GM18907 (cell line): ENCODE data around the gene HOMEZ.
"Not testable (repeated sequence)": the region's sequence is repeated elsewhere in the genome, so short reads cannot be mapped to it uniquely, and the experiment has no call there.

Experiments
- ATAC-seq: cut with Tn5 transposase; IDR thresholded peaks from one replicate; pipeline ENCODE4 v1.9.1; 2021; ENCODE audit warnings: mild to moderate bottlenecking, moderate library complexity; ENCODE audit not compliant: unreplicated experiment

Gene HOMEZ

DNA sequence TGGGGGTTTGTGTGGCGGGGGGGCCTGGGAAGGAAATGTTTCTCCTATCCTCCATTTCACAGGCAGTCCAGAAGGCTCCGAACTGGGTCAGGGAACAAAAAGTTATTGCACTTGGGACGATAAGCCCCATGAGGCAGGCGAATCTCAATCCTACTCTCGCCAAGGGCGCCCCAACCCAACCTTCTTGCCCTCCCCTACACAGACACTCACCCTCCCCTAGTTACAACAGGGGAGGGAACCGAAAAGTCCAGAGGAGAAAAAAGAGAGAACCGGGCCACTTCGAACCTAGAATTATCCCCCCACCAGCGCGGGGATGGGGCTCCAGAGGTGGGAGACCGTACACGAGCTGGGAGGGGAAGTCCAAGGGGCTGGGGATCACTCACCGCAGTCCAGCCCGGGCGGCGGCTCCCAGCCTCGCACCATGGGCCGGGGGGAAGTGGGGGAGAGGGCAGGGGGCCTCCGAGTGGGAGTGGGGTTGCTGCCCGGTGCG lies 357 bp downstream of the HOMEZ start:
- ATAC-seq, result peak; percentile 33

DNA sequence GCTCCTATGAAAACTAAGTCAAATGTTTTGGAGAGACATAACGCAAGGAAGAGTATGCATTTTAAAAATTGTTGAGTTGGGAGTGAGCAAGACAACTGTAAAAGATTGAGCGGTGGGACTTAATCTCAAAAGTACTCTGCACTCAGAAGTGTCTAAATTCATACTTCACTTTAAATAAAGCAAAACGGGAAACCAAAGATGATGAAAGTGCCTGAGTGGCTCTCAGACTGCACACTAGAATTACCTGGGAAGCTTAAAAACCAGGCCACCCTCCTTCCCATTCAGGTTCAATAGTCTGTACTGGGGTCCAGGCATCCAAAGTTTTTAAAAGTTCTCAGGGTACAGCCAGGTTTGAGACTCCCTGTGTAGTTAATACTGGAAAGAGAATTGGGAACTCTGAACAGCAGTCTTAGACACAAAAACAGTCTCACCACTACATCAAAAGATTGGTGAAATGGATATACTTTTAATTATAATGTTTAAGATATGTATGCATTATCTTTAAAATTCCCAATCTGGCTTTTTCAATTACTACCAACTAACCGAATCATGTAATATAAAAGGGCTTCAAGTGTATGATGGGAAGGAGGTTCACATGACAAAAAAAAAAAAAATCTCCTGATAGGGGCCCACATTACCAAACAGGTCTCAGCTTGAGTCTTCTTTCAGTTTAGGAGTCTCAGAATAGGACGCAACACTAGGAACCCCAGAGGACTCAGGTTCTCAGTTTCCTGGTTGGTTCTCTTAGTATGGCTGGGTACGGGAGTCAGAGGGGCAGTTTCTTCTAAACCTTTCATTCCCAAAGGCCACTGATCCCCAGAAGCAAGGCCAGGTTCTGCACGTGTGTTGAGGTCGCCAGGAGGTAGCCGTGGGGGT lies 1.0 kb downstream of the HOMEZ start:
- ATAC-seq, result no peak

DNA sequence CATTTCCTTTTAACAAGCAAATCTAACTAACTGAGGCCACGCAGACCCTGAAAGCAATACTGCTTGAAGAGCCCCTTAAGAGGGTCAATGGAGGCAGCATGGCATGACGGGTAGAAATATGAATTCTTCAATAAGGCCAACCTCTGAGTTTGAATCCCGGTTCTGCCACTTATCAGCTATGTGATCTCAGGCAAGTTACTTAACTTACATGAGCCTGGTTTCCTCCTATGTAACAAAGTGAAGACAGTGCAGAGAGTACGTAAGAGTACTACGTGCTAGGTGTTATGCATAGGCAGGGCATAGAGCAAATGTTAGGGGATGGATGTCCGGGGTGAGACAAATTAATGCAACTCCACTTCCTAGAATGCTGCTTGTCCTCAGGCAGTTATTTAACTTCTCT lies 4.7 kb downstream of the HOMEZ start:
- no peak for ATAC-seq

DNA sequence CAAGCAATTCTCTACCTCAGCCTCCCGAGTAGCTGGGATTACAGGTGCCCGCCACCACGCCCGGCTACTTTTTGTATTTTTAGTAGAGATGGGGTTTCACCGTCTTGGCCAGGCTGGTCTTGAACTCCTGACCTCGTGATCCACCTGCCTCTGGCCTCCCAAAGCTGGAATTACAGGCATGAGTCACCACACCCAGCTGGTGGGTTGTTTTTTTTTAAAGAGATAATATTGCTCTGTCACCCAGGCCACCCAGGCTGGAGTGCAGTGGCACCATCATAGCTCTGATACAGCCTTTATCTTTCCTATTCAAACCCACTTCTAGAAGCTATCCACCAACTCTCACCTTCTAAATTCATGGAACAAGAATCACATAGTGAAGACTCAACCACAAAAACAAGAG lies 8.0 kb downstream of the HOMEZ start:
- ATAC-seq, result not testable (repeated sequence)

DNA sequence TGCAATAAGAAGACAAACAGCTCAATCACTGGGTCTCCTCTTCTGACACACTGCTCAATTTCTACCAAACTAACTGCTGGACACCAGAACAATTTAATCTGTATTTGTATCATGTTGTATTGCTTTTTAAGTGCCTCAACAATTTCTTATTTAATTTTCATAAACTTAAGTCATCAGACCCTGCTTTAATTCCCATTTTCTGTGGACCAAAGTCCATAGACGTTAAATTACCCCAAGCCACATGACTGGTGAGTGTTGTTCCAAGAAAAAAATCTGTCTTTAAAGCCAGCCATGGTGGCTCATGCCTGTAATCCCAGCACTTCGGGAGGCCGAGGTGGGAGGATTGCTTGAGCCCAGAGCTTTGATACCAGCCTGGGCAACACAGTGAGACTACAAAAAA lies 8.7 kb downstream of the HOMEZ start:
- ATAC-seq, result no peak

DNA sequence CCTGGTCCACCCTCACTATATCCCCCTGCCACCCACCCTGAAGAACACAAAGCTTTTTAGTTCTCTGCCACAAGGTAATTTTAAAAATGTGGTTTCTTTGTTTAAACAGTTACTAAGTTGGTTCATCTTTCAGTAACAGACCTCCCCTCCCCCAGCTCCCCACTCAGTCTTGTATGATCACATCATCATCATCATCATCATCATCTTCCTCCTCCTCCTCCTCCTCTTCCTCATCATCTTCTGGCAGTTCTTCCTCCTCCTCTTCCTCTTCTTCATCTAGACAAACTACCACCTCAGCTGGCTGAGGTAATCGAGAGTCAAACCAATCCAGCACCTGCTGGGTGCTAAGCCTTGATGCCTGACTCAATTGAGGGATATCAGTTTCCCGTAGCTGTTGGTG lies 10.5 kb downstream of the HOMEZ start:
- no peak for ATAC-seq

DNA sequence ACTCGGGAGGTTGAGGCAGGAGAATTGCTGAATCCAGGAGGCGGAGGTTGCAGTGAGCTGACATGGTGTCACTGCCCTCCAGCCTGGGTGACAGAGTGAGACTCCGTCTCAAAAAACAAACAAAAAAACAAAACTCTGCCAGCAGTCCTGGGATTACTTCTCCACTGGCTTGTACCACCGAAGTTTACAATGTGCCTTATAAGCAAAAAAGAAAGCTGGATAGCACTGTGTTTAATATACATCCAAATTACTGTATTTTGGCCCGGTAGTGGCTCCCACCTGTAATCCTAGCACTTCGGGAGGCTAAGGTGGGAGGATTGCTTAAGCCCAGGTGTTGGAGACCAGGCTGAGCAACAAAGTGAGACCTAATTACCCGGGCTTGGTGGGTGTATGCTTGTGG lies 16.7 kb downstream of the HOMEZ start:
- ATAC-seq, result no peak

DNA sequence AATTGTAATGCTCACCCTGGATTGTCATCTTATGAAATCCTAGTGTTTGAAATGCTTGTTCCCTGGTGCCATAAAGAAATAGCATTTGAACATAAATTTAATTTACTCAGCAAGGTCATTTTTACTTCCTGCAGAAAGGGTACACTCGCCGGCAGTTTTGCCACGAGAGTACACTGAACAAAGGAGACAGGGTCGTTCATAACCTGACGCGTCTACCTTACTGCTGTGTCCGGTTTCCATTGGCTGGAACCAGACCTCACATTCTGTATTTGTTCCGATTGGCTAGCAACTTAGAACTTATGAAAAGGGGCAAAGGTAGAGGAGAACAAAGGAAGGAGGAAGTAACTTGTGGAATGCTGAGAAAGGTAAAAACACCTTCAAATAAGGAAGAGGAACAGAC lies 25.1 kb downstream of the HOMEZ start:
- ATAC-seq, result not testable (repeated sequence)

DNA sequence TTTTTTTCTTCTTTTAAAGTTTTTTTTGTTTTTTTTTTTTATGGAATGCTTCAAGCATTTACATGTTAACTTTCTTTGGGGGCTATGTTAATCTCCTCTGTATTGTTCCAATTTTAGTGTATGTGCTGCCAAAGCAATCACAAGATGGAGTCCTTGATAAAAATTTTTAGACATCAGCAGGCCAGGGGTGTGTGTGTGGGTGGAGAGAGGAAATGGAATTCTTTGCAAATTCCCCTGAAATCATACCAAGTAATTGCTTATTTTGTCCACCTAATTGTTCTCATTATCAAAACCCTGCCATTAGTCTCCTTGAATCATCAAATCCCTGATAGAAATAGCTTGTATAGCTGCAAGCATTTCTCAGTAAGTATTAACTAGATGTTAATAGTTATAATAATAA lies 26.5 kb downstream of the HOMEZ start:
- no peak for ATAC-seq

DNA sequence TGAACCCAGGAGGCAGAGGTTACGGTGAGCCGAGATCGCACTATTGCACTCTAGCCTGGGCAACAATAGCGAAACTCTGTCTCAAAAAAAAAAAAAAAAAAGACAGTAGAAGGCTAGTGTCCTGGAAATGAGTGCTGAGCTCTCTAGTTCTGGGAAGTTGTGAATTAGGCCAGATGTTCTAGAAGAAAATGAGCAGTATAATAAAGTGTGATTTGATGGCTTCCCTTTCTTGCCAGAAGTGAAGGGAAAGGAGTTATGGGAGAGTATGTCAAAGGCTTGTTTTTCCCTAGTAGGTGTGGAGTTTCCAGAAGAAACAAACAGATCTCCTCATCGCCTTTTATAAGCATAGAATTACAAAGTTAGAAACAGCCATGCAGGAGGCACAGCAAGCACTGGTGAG lies 27.7 kb downstream of the HOMEZ start:
- ATAC-seq, result no peak

DNA sequence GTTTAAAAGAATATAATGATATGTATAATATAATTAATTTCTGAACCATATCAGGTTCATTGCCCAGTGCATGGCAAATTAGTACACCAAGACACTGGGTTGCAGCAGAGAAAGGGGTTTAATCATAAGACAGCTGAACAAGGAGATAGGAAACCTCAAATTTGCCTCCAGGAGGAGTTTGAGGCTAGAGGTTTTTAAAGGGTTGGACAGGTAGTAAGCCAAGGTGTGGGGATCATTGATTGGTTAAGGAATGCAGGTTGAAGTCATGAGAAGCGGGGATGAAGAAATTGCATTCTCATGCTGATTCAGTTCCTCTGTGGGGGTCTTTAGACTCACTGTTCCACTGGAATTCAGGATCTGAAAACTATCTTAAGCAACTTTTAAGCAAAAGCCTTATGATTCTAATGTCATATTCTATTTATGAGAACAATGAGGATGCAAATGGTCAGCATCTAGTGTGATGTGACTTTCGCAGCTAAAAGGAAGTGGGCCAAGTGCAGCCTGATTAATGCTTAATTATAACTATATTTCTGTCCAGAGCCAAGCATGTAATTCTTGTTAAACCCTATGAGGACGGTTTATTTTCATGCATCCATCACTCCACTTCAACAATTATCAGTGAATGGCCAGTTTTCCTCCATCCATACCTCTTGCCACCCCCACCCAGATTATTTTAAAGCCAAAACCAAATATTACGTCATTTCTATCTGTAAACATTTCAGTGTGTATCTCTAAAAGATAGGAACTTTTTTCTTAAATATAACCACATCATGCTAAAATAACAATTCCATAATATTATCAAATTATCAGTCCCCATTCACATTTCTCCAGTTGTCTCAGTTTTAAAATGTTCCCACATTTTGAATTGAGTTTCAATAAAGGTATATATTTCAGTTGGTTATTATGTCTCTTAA lies 33.3 kb downstream of the HOMEZ start:
- no peak for ATAC-seq

DNA sequence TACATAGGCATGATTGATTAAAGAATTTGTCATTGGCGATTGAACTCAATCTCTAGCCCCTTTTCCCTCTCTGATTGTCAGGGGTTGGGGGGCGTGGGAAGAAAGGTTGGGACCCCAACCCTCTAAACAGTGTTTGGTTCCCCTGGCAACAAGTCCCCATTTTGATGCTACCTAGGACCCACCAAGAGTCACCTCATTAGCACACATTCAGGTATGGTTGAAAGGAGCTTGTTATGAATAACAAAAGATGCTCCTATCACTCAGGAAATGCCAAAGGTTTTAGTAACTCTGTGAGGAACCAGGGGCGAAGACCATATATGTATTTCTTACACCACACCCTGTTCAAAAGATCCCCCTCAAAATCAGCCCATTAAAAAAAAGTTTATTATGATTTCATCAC lies 33.9 kb downstream of the HOMEZ start:
- ATAC-seq, result no peak

DNA sequence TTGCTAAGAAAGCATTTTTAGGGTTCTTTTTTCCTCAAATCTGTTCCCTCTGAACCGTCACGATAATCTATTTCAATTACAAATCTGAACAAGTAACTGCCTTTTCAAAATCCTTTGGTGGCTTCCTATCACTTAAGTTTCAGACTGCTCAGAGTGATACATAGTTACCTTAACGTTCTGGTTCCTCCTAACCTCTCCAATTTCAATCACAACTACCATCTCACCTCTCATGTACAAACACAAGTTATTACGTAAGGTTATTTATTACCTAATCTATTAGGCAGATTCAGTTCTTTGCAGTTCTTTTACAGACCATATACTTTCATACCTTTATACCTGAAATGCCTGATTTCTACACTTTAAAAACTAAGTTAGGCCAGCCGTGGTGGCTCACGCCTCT lies 36.1 kb downstream of the HOMEZ start:
- ATAC-seq, result no peak

DNA sequence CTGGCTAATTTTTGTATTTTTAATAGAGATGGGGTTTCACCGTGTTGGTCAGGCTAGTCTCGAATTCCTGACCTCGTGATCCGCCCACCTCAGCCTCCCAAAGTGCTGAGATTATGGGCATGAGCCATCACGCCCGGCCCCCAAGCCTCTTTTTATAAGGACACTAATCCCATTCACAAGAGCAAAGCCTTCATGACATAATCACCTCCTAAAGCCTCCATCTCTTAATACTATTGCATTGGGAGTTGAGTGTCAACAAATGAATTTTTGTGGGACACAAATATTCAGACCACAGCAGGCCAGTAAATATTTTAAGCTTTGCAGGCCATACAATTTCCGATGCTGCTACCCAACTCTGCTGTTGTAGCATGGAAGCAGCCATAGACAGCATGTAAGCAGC lies 37.3 kb downstream of the HOMEZ start:
- no peak for ATAC-seq

DNA sequence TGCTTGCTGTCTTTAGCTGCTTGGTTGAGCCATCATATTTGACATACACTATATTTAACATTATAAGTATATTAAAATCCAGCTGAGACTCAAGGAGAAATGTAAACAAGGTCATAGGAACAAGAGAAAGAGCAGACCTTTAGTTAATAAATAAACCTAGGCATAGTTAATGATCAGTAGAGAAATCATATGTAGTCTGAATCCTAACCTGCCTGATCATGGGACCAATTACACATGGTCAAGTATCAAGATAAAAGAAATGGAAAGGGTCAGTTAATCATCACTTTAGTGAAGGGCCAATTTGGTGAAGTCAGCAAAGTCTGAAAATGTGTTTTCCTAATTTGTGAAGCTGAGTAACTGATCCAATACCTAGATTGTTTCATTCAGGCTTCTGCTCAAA lies 40.6 kb downstream of the HOMEZ start:
- no peak for ATAC-seq

DNA sequence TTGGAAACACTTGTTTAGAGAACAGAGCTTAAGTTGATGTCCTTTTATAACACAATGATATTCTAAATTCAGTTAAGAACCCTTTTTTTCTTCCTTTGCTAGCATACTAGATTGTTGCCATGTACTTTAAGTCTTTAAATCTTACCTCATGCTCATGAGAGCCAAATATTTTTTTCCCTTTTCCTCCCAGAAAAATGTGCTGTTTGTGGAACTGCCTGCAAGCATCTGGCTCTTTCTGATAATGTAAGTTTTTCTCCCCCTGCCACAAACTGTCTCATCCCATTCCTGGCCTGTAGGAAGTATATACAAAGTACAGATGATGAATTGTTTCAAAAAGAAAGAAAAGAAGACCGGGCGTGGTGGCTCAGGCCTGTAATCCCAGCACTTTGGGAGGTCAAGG lies 42.9 kb downstream of the HOMEZ start:
- ATAC-seq, result no peak

DNA sequence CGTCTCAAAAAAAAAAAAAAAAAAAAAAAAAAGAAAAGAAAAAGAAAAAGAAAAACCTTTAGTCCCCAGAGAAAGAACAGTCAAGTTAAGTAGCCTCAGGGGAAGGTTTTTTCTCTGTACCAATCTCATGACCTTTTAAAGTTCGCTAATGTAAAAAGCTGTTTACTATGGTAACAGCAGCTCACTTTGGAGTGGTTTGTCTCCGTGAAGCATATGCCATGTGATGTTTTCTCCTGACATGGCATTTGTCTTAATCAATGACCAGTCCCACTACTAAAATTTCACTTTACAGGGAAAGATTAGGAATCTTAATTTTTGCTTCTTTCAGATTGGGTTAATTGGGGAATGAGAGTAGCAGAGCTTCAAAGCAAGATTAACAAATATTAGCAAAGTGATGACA lies 43.9 kb downstream of the HOMEZ start:
- ATAC-seq, result no peak

DNA sequence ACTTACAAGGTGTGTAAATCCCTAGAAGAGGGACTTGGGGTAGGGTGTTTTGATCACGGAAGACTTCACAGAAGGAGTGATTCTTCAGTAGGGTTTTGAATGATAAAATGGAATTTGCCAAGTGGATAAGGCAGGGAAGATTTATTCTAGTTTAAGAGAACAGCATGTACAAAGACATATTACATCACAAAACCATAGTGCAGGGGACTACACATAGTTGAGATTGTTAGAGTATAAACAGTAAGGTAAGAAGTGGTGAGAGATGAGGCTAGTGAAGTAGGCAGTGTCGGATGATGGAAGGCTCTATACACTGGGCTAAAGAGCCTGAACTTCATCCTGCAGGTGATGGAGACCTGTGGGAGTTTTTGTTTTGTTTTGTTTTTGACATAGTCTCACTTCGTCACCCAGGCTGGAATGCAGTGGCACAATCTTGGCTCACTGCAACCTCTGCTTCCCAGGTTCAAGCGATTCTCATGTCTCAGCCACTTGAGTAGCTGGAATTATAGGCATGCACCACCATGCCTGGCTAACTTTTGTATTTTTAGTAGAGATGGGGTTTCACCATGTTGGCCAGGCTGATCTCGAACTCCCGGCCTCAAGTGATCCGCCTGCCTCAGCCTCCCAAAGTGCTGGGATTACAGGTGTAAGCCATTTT lies 44.7 kb downstream of the HOMEZ start:
- not testable (repeated sequence) for ATAC-seq

DNA sequence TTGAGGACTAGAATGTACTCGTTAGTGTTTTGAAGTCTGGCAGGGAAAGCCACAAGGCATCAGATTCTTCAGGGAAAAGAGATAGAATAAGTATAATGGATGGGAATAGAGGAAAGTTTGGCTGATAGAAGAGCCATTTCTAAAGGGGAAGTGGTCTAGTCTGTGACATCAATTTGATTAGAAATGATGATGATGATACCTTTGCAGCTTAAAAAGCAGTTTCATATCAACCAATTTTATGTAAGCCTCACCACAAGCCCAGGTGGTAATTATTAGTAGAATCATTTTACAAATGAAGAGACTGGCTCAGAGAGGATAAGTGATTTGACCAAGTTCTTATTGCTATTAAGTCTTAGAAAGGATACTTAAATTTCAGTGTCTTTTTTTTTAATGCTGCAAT lies 45.3 kb downstream of the HOMEZ start:
- no peak for ATAC-seq

DNA sequence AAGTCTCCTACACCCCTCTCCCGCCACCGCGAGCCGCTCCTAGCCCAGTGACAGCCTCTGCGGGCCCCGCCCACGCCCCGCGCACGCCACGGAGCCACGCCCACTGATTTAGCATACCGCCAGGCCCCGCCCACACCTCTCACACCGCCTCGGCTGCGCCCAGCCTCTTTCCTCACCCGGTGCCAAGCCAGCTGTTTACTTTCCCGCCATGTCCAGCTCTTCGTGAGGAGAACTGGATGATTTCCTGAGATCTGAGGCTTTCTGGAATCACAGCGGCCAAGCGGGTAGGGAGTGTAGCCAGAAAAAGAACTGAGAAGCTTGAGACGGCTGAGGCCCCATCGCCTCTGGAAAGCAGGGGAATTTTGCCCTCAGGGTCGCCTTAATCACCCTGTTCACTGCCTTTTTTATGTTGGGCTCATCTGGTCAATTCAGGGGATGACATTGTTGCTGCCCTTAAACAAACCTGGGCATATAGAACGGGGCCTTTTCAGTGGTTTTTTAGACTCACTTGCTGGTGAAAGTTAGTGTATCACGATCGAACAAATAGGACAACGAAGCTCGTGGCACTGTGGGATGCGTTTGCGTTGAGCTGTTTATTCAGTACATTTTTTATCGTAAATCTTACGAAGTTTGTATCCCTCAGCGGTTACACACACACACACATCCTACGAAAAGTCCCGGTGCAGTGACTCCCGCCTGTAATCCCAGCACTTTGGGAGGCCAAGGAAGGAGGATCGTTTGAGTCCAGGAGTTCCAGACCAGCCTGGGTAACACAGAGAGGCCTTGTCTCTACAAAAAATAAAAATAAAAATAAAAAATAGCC lies 47.9 kb downstream of the HOMEZ start, which contains the start of gene RNF212B:
Gene RNF212B (plus strand): TSS at position 165 of the 823 bp plus-strand sequence. CDS start 2,410 bp downstream, outside the sequence.
- ATAC-seq, result peak; percentile 85
